Activated B cell treated with CpG ODN at 0.5 μM for 24 hours (primary cell): Measurements from ENCODE around the gene AUTS2. TPM values are rescaled to one million over a fixed set of nuclear protein-coding genes. Genes with fewer than 3 reads are reported as not detected.

ENCODE experiments used
- ATAC-seq: fragments of 200-7000 bp; cut with Tn5 transposase; one replicate; pipeline ENCODE4 v1.10.0; 2021; ENCODE audit warnings: low read depth, mild to moderate bottlenecking, moderate library complexity
- CTCF ChIA-PET: fragments of 350-600 bp; sonication (Branson Sonifier 250); formaldehyde crosslinking; loops from one replicate; lab custom pipeline; 2021; ENCODE audit warnings: antibody characterized with exemption; lab: Charles Lee
- POLR2A ChIA-PET: fragments of 350-600 bp; sonication (Branson Sonifier 250); formaldehyde crosslinking; loops from one replicate; lab custom pipeline; 2021; ENCODE audit warnings: antibody characterized with exemption; lab: Charles Lee
- DNase-seq: peaks from one replicate; pipeline ENCODE4 v3.0.0; 2022
- H3K27ac Mint-ChIP-seq: one replicate; pipeline ENCODE4 v1.8.0; 2020; ENCODE audit warnings: mixed read lengths
- H3K27me3 Mint-ChIP-seq: one replicate; pipeline ENCODE4 v1.8.0; 2021; ENCODE audit warnings: mixed read lengths
- H3K36me3 Mint-ChIP-seq: one replicate; pipeline ENCODE4 v1.8.0; 2021; ENCODE audit warnings: low read depth, mixed read lengths
- H3K4me1 Mint-ChIP-seq: one replicate; pipeline ENCODE4 v1.8.0; 2021; ENCODE audit warnings: mixed read lengths
- H3K4me3 Mint-ChIP-seq: one replicate; pipeline ENCODE4 v1.8.0; 2020; ENCODE audit warnings: mild to moderate bottlenecking, mixed read lengths
- H3K9me3 Mint-ChIP-seq: one replicate; pipeline ENCODE4 v1.8.0; 2020; ENCODE audit warnings: mixed read lengths
- CTCF ChIP-seq: fragments of 200-600 bp; IDR thresholded peaks from one replicate; pipeline ENCODE4 v1.8.0; 2022; ENCODE audit warnings: antibody characterized with exemption, mild to moderate bottlenecking
- intact Hi-C: fragments of 100-400 bp; cut with micrococcal nuclease; formaldehyde crosslinking; loops from one replicate; pipeline ENCODE4 v1.15.1; 2024
- total RNA-seq: library from RNA; stranded (reverse); gene quantifications from 2 replicates; pipeline ENCODE4 v1.2.3, GENCODE V29; 2022

The AUTS2 gene
- total RNA-seq, 1 donor from 2014 or later, result 15.9 TPM

- CTCF ChIA-PET, result no interaction called here
Observed at GRCh38 chr7:69818636-69819332, 220.5 kb downstream of the AUTS2 start.

GRCh38 chr7:69819333-69819705 lies 221.0 kb downstream of the AUTS2 start:
- CTCF ChIA-PET, result no interaction called here
- intact Hi-C loops, result no loop called here
- Mint-ChIP-seq H3K4me1 (peaks cover 25% of the 10 kb centered on the region), H3K9me3 (no peaks in the 10 kb centered on the region), H3K4me3 (no peak overlapping the region), H3K27me3 (no peaks in the 10 kb centered on the region), H3K27ac (no peak overlapping the region), H3K36me3 (no peaks in the 10 kb centered on the region)
- TF ChIP-seq CTCF, result no peak
- ATAC-seq (no peak), DNase-seq (no peak)
- POLR2A ChIA-PET, result no interaction called here

More at GRCh38 chr7:69818636-69819332, 220.5 kb downstream of the AUTS2 start:
- TF ChIP-seq CTCF, result no peak
- Mint-ChIP-seq H3K9me3 (no peaks in the 10 kb centered on the region), H3K4me3 (no peak overlapping the region), H3K4me1 (peaks cover 21% of the 10 kb centered on the region), H3K27ac (no peak overlapping the region), H3K27me3 (no peaks in the 10 kb centered on the region), H3K36me3 (no peaks in the 10 kb centered on the region)
- ATAC-seq, result no peak
- POLR2A ChIA-PET, result interaction anchor here (1.3 kb wide), 1 partner anchor 222 kb away, joined by 3 read pairs; no protein-coding TSS in a partner anchor
- intact Hi-C loops, result no loop called here
- DNase-seq, result no peak

GRCh38 chr7:69820479-69821192 lies 222.4 kb downstream of the AUTS2 start:
- no peaks in the 10 kb centered on the region for H3K9me3 Mint-ChIP-seq
- ChIA-PET CTCF (no interaction called here), POLR2A (no interaction called here)
- peaks cover 38% of the 10 kb centered on the region for H3K4me1 Mint-ChIP-seq
- no peak overlapping the region for H3K4me3 Mint-ChIP-seq
- DNase-seq (no peak), ATAC-seq (no peak)
- TF ChIP-seq CTCF, result no peak
- H3K27me3 Mint-ChIP-seq, result no peaks in the 10 kb centered on the region
- H3K27ac Mint-ChIP-seq, result no peak overlapping the region
- intact Hi-C loops, result loop anchor here (5.0 kb wide), 1 partner anchor 158 kb away; no protein-coding TSS in a partner anchor
- no peaks in the 10 kb centered on the region for H3K36me3 Mint-ChIP-seq

GRCh38 chr7:69822386-69822785 lies 224.1 kb downstream of the AUTS2 start:
- no peak for DNase-seq
- Mint-ChIP-seq H3K4me1 (peaks cover 55% of the 10 kb centered on the region), H3K36me3 (no peaks in the 10 kb centered on the region), H3K9me3 (no peaks in the 10 kb centered on the region), H3K4me3 (no peak overlapping the region), H3K27ac (no peak overlapping the region), H3K27me3 (no peaks in the 10 kb centered on the region)
- POLR2A ChIA-PET, result no interaction called here
- TF ChIP-seq CTCF, result no peak
- no peak for ATAC-seq
- CTCF ChIA-PET, result no interaction called here
- intact Hi-C loops, result loop anchor here (5.0 kb wide), 1 partner anchor 160 kb away; no protein-coding TSS in a partner anchor

- no peak for DNase-seq
- ChIA-PET POLR2A (interaction anchor here (0.9 to 3.0 kb wide), 7 partner anchors 17 to 225 kb away, joined by 3 to 34 read pairs (median 9); partner anchors contain the start of gene AUTS2), CTCF (interaction anchor here (2.2 kb wide), 1 partner anchor 21 kb away, joined by 8 read pairs; no protein-coding TSS in a partner anchor)
- no peak for ATAC-seq
- H3K36me3 Mint-ChIP-seq, result no peaks in the 10 kb centered on the region
- H3K27me3 Mint-ChIP-seq, result no peaks in the 10 kb centered on the region
- no peaks in the 10 kb centered on the region for H3K9me3 Mint-ChIP-seq
- peak overlapping the region; percentile 90 for H3K4me3 Mint-ChIP-seq
- peak overlapping the region; percentile 96 for H3K27ac Mint-ChIP-seq
- no peak for TF ChIP-seq CTCF
- H3K4me1 Mint-ChIP-seq, result peaks cover 64% of the 10 kb centered on the region
- intact Hi-C loops, result loop anchor here (5.0 kb wide), 1 partner anchor 161 kb away; no protein-coding TSS in a partner anchor
Observed at GRCh38 chr7:69823151-69823744, 225.0 kb downstream of the AUTS2 start.
